Tibial nerve (tissue), 4 donors: ENCODE data around the gene CLEC18C. TPM values are rescaled to one million over a fixed set of nuclear protein-coding genes. Genes with fewer than 3 reads are reported as not detected.
"Not testable (repeated sequence)": the region's sequence is repeated elsewhere in the genome, so short reads cannot be mapped to it uniquely, and the experiment has no call there.

Experiments
- DNase-seq, 2 donors: peaks; one replicate each; pipeline ENCODE4 v3.0.0-alpha.2; 2019; ENCODE audit warnings: low spot score in 2 of 2
- H3K27ac ChIP-seq, 4 donors: fragments of 200-600 bp; sonication (generic) in 3 of 4; one replicate each; pipeline ENCODE4 v1.5.1; 2017 to 2019; ENCODE audit warnings: mild to moderate bottlenecking in 1 of 4
- H3K27me3 ChIP-seq, 2 donors: fragments of 200-600 bp; sonication (generic) in 1 of 2; one replicate each; pipeline versions ENCODE4 v1.5.1 to v1.6.0; 2017 to 2019
- H3K36me3 ChIP-seq, 3 donors: fragments of 200-600 bp; sonication (generic); one replicate each; pipeline ENCODE4 v1.5.1; 2018 to 2019
- H3K4me1 ChIP-seq, 4 donors: fragments of 200-600 bp; sonication (generic) in 3 of 4; one replicate each; pipeline ENCODE4 v1.5.1; 2017 to 2019
- H3K4me3 ChIP-seq, 4 donors: fragments of 200-600 bp; sonication (generic) in 3 of 4; one replicate each; pipeline ENCODE4 v1.5.1; 2017 to 2019; ENCODE audit warnings: mild to moderate bottlenecking in 1 of 4, moderate library complexity in 1 of 4
- H3K9me3 ChIP-seq, 4 donors: fragments of 200-600 bp; sonication (generic) in 3 of 4; one replicate each; pipeline ENCODE4 v1.5.1; 2017 to 2019
- WGBS, 2 donors: methylation state at CpG; one replicate each; pipeline ENCODE4 v1.1.5; 2018; 5-methylcytosine and 5-hydroxymethylcytosine counted together
- total RNA-seq, 4 donors: library from RNA; depleted of rRNA; stranded (reverse); fragments of >200 nt; gene quantifications; one replicate each; pipeline ENCODE4 v1.1.0, GENCODE V29; 2016

The CLEC18C gene
- total RNA-seq, result 1 to 10 TPM in 2 of 4 donors, under 1 TPM in 2; 0.30 to 2.5 (median 0.76) TPM

GRCh38 chr16:70173212-70173837 lies at the start of gene CLEC18C:
CLEC18C (plus strand) TSS chr16:70173787; CDS start chr16:70174279, 492 bp downstream.
- WGBS, 2 donors, result 30 to 79% methylated on average over 2 to 10 of the region's 21 CpGs
- not testable (repeated sequence) for H3K4me1 ChIP-seq, H3K27ac ChIP-seq, H3K36me3 ChIP-seq, H3K27me3 ChIP-seq, H3K9me3 ChIP-seq, DNase-seq, H3K4me3 ChIP-seq

GRCh38 chr16:70123822-70124221 lies 49.8 kb upstream of the CLEC18C start:
- H3K27ac ChIP-seq, H3K4me3 ChIP-seq, H3K9me3 ChIP-seq, H3K4me1 ChIP-seq, DNase-seq, H3K27me3 ChIP-seq: not testable (repeated sequence)
- WGBS, 2 donors, result 88 to 89% methylated on average over 14 of the region's 14 CpGs
- peaks cover 0 to 84% (median 12%) of the 10 kb centered on the region in 3 donors for H3K36me3 ChIP-seq

- not testable (repeated sequence) for H3K27me3 ChIP-seq, H3K9me3 ChIP-seq, H3K27ac ChIP-seq, DNase-seq, H3K4me1 ChIP-seq, H3K4me3 ChIP-seq
- H3K36me3 ChIP-seq, result peaks cover 0 to 97% (median 12%) of the 10 kb centered on the region in 3 donors
- 87 to 93% methylated on average over 11 of the region's 11 CpGs for WGBS, 2 donors
These were observed 47.4 kb upstream of the CLEC18C start for GRCh38 chr16:70126226-70126625.

- WGBS, 2 donors, result 80% methylated on average over 2 to 4 of the region's 5 CpGs
- peaks cover 0 to 97% (median 16%) of the 10 kb centered on the region in 3 donors for H3K36me3 ChIP-seq
These were observed 45.9 kb upstream of the CLEC18C start for GRCh38 chr16:70127706-70128105.

GRCh38 chr16:70128844-70129243 lies 44.7 kb upstream of the CLEC18C start:
- DNase-seq, H3K9me3 ChIP-seq, H3K4me1 ChIP-seq, H3K27ac ChIP-seq, H3K4me3 ChIP-seq, H3K27me3 ChIP-seq: not testable (repeated sequence)
- 94% methylated on average over 9 of the region's 10 CpGs; no CpG with 5 or more reads in 1 of the 2 donors for WGBS, 2 donors
- H3K36me3 ChIP-seq, result peaks cover 0 to 97% (median 13%) of the 10 kb centered on the region in 3 donors

More at GRCh38 chr16:70127706-70128105, 45.9 kb upstream of the CLEC18C start:
- H3K27me3 ChIP-seq, DNase-seq, H3K9me3 ChIP-seq, H3K4me1 ChIP-seq, H3K27ac ChIP-seq, H3K4me3 ChIP-seq: not testable (repeated sequence)

- not testable (repeated sequence) for H3K4me1 ChIP-seq, H3K27me3 ChIP-seq, DNase-seq, H3K4me3 ChIP-seq, H3K27ac ChIP-seq, H3K9me3 ChIP-seq
- WGBS, 2 donors, result 93 to 95% methylated on average over 8 of the region's 8 CpGs
- peaks cover 0 to 98% (median 38%) of the 10 kb centered on the region in 3 donors for H3K36me3 ChIP-seq
These were observed 37.8 kb upstream of the CLEC18C start for GRCh38 chr16:70135796-70136195.

- H3K4me1 ChIP-seq, H3K27ac ChIP-seq, H3K27me3 ChIP-seq, H3K9me3 ChIP-seq, H3K4me3 ChIP-seq, DNase-seq: not testable (repeated sequence)
- peaks cover 0 to 98% (median 41%) of the 10 kb centered on the region in 3 donors for H3K36me3 ChIP-seq
- 81 to 90% methylated on average over 2 of the region's 2 CpGs for WGBS, 2 donors
These were observed 37.0 kb upstream of the CLEC18C start for GRCh38 chr16:70136595-70136994.

- H3K36me3 ChIP-seq, result peaks cover 4 to 86% (median 35%) of the 10 kb centered on the region in 3 donors
- DNase-seq, H3K9me3 ChIP-seq, H3K27ac ChIP-seq, H3K4me1 ChIP-seq, H3K4me3 ChIP-seq, H3K27me3 ChIP-seq: not testable (repeated sequence)
- 91% methylated on average over 10 of the region's 10 CpGs for WGBS, 2 donors
These were observed 30.8 kb upstream of the CLEC18C start for GRCh38 chr16:70142739-70143138.

- H3K27me3 ChIP-seq, H3K4me3 ChIP-seq, H3K27ac ChIP-seq, DNase-seq, H3K4me1 ChIP-seq, H3K9me3 ChIP-seq: not testable (repeated sequence)
- WGBS, 2 donors, result 79 to 82% methylated on average over 9 of the region's 9 CpGs
- H3K36me3 ChIP-seq, result peaks cover 4 to 86% (median 32%) of the 10 kb centered on the region in 3 donors
These were observed 30.2 kb upstream of the CLEC18C start for GRCh38 chr16:70143231-70143895.

- not testable (repeated sequence) for H3K4me1 ChIP-seq, H3K9me3 ChIP-seq, H3K27me3 ChIP-seq, H3K4me3 ChIP-seq, DNase-seq, H3K27ac ChIP-seq
- 58 to 81% methylated on average over 2 to 9 of the region's 11 CpGs for WGBS, 2 donors
- H3K36me3 ChIP-seq, result peaks cover 2 to 88% (median 26%) of the 10 kb centered on the region in 3 donors
These were observed 25.7 kb upstream of the CLEC18C start for GRCh38 chr16:70147853-70148252.

- H3K27me3 ChIP-seq, H3K9me3 ChIP-seq, DNase-seq, H3K4me1 ChIP-seq, H3K27ac ChIP-seq, H3K4me3 ChIP-seq: not testable (repeated sequence)
- WGBS, 2 donors, result 92 to 98% methylated on average over 6 of the region's 6 CpGs
- peaks cover 5 to 88% (median 26%) of the 10 kb centered on the region in 3 donors for H3K36me3 ChIP-seq
These were observed 25.1 kb upstream of the CLEC18C start for GRCh38 chr16:70148453-70148852.

GRCh38 chr16:70149296-70149695 lies 24.3 kb upstream of the CLEC18C start:
- not testable (repeated sequence) for H3K9me3 ChIP-seq, H3K27ac ChIP-seq, H3K4me3 ChIP-seq, H3K27me3 ChIP-seq, DNase-seq, H3K4me1 ChIP-seq
- 94 to 96% methylated on average over 8 of the region's 8 CpGs for WGBS, 2 donors
- H3K36me3 ChIP-seq, result peaks cover 5 to 90% (median 29%) of the 10 kb centered on the region in 3 donors
